Smooth muscle cell (in vitro differentiated cells): ENCODE data around the gene ANTKMT. TPM values are rescaled to one million over a fixed set of nuclear protein-coding genes. Genes with fewer than 3 reads are reported as not detected.

Experiments
- DNase-seq: peaks from one replicate; lab custom pipeline; 2025; ENCODE audit not compliant: unreplicated experiment; lab: John Stamatoyannopoulos, UW
- H2AFZ ChIP-seq: fragments of 200-600 bp; sonication (generic); 2 replicates; pipeline ENCODE4 v1.6.0; 2016; ENCODE audit warnings: antibody characterized with exemption, low read depth, mild to moderate bottlenecking
- H3F3A ChIP-seq: fragments of 200-600 bp; sonication (generic); 2 replicates; pipeline ENCODE4 v1.6.0; 2017; ENCODE audit warnings: antibody characterized with exemption, low read depth
- H3K27ac ChIP-seq: fragments of 200-600 bp; sonication (generic); 2 replicates; pipeline ENCODE4 v1.5.1; 2016; ENCODE audit warnings: low read depth, mild to moderate bottlenecking
- H3K27me3 ChIP-seq: fragments of 200-600 bp; sonication (generic); 2 replicates; pipeline ENCODE4 v1.6.1; 2016; ENCODE audit warnings: low read depth, mild to moderate bottlenecking
- H3K36me3 ChIP-seq: fragments of 200-600 bp; sonication (generic); 2 replicates; pipeline ENCODE4 v1.5.1; 2016; ENCODE audit warnings: low read depth
- H3K4me1 ChIP-seq: fragments of 200-600 bp; sonication (generic); 2 replicates; pipeline ENCODE4 v1.5.1; 2016; ENCODE audit warnings: low read depth
- H3K4me2 ChIP-seq: fragments of 200-600 bp; sonication (generic); 2 replicates; pipeline ENCODE4 v1.6.0; 2016; ENCODE audit warnings: mild to moderate bottlenecking
- H3K4me3 ChIP-seq: fragments of 200-600 bp; sonication (generic); 2 replicates; pipeline ENCODE4 v1.5.1; 2016; ENCODE audit warnings: mild to moderate bottlenecking
- H3K79me2 ChIP-seq: fragments of 200-600 bp; sonication (generic); 2 replicates; pipeline ENCODE4 v1.6.0; 2016; ENCODE audit warnings: low read depth, mild to moderate bottlenecking
- H3K9ac ChIP-seq: fragments of 200-600 bp; sonication (generic); 2 replicates; pipeline ENCODE4 v1.6.0; 2016; ENCODE audit warnings: low read depth
- H3K9me3 ChIP-seq: fragments of 200-600 bp; sonication (generic); replicated peaks from 2 replicates; pipeline ENCODE4 v1.5.1; 2016; ENCODE audit warnings: low read depth
- H4K20me1 ChIP-seq: fragments of 200-600 bp; sonication (generic); 2 replicates; pipeline ENCODE4 v1.6.0; 2016; ENCODE audit warnings: low read depth
- WGBS: methylation state at CpG from one replicate; pipeline ENCODE4 v1.1.7; 2016; ENCODE audit warnings: low lambda C conversion rate; 5-methylcytosine and 5-hydroxymethylcytosine counted together
- polyA plus RNA-seq: library from polyadenylated mRNA; unstranded; fragments of >200 nt; fragmentation: Nextera tagmentation; extraction: Ambion mirVana; gene quantifications from 2 replicates; pipeline ENCODE4 v1.2.1, GENCODE V29; 2016
- total RNA-seq: library from RNA; depleted of rRNA; stranded (reverse); fragments of >200 nt; gene quantifications from 2 replicates; pipeline ENCODE4 v1.2.3, GENCODE V29; 2014
- TF ChIP-seq, protein P1 (sequence below): fragments of 200-600 bp; sonication (generic); IDR thresholded peaks from 2 replicates; pipeline ENCODE4 v1.5.1; 2017; ENCODE audit warnings: borderline replicate concordance, mild to moderate bottlenecking, antibody characterized with exemption; ENCODE audit not compliant: insufficient read depth, poor library complexity, severe bottlenecking

ANTKMT gene
- total and polyA plus RNA-seq, 2 experiments from 2014 or later: 15.6 to 39.8 TPM

DNA sequence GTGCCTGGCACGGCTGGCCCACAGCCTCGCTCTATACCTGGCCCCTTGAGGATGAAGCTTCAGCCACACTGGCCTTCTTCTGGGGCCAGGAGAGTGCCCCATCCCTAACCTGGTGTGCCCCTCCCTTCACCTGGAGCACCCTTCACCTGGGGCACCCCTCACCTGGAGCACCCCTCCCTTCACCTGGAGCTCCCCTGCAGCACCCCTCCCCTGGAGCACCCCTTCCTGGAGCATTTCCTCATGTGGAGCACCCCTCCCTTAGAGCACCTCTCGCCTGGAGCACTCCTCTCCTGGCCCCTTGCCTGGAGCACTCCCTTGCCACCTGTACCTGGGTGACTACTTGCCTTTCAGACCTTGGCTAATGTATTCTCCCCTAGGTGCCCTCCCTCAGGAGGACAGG, 12.9 kb upstream of the ANTKMT start:
- 61% methylated on average over 3 of the region's 3 CpGs for WGBS
- no peaks in the 10 kb centered on the region for H3K36me3 ChIP-seq
- H3K9ac ChIP-seq: no peak overlapping the region
- H3F3A ChIP-seq: no peaks in the 10 kb centered on the region
- no peak overlapping the region for H3K4me3 ChIP-seq
- peaks cover 4% of the 10 kb centered on the region for H3K4me1 ChIP-seq
- no peak overlapping the region for H2AFZ ChIP-seq
- TF ChIP-seq, protein P1, sequence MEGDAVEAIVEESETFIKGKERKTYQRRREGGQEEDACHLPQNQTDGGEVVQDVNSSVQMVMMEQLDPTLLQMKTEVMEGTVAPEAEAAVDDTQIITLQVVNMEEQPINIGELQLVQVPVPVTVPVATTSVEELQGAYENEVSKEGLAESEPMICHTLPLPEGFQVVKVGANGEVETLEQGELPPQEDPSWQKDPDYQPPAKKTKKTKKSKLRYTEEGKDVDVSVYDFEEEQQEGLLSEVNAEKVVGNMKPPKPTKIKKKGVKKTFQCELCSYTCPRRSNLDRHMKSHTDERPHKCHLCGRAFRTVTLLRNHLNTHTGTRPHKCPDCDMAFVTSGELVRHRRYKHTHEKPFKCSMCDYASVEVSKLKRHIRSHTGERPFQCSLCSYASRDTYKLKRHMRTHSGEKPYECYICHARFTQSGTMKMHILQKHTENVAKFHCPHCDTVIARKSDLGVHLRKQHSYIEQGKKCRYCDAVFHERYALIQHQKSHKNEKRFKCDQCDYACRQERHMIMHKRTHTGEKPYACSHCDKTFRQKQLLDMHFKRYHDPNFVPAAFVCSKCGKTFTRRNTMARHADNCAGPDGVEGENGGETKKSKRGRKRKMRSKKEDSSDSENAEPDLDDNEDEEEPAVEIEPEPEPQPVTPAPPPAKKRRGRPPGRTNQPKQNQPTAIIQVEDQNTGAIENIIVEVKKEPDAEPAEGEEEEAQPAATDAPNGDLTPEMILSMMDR: no peak
- no peak overlapping the region for H3K4me2 ChIP-seq
- H3K27ac ChIP-seq: no peak overlapping the region
- H3K79me2 ChIP-seq: no peaks in the 10 kb centered on the region
- no peaks in the 10 kb centered on the region for H3K9me3 ChIP-seq
- no peaks in the 10 kb centered on the region for H4K20me1 ChIP-seq
- H3K27me3 ChIP-seq: peaks cover 59% of the 10 kb centered on the region
- no peak for DNase-seq

DNA sequence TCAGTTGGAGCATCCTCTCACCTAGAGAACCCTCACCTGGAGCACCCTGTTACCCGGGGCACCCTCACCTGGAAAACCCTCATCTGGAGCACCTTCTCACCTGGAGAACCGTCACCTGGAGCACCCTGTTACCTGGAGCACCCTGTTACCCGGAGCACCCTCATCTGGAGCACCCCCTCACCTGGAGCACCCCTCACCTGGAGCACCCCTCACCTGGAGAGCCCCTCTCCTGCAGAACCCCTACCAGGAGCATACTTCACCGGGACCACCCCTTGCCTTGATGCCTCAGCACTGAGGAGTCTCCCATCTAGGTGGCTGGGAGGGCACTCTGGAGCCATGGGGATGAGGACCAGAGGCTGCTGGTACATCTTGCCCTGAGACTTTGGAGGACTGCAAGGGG, 12.0 kb upstream of the ANTKMT start:
- no peak overlapping the region for H3K4me2 ChIP-seq
- no peaks in the 10 kb centered on the region for H3K36me3 ChIP-seq
- H4K20me1 ChIP-seq: no peaks in the 10 kb centered on the region
- no peaks in the 10 kb centered on the region for H3F3A ChIP-seq
- H2AFZ ChIP-seq: no peak overlapping the region
- H3K27ac ChIP-seq: no peak overlapping the region
- DNase-seq: no peak
- H3K9ac ChIP-seq: no peak overlapping the region
- TF ChIP-seq, protein P1: no peak
- peaks cover 4% of the 10 kb centered on the region for H3K4me1 ChIP-seq
- H3K9me3 ChIP-seq: no peaks in the 10 kb centered on the region
- no peaks in the 10 kb centered on the region for H3K79me2 ChIP-seq
- no peak overlapping the region for H3K4me3 ChIP-seq
- peaks cover 49% of the 10 kb centered on the region for H3K27me3 ChIP-seq
- WGBS: 59% methylated on average over 4 of the region's 4 CpGs

DNA sequence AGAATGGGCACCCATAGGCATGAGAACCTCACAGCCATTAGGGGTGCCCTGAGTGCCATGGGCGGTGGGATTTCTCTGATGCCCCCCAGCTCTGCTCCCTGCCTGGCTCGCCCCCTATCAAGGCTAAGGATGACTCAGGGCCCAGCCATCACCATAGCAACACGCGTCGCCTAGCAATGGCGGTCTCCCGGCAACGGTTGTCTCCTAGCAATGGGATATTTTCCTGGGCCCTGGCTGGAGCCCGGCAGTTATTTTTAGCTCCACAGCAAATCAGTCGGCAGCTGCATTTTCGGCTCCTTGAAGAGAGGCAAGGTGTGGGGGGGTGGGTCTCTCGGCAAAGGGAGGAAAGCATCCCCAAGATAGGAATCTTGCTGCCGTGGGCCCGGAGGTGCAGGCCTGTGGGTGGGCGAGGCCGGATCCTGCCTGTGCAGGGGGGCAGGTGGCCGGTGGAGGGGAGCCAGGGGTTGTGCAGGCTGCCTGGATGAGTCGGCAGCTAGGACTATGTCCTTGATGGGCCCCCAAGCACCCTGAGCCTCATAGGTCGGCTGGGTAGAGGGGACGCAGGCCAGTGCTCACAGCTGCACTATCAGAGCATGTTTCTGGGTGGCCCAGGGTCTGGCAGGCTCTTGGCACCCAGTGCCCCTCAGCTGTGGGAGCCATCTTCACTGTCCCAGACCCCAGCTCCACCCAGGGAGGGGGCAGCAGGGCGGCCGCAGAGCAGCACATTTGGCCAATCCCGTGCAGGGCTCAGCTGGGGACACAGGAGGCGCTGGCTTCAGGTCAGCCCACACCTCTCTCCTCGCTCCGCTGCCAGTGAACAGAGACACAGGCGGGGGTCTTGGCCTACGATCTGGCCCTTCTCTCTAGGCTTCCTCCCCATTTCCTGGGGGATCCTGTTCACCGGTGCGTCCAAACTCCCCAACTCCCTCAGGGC, 11.1 kb upstream of the ANTKMT start:
- H3K27me3 ChIP-seq: peaks cover 41% of the 10 kb centered on the region
- no peak overlapping the region for H3K27ac ChIP-seq
- WGBS: 60% methylated on average over 29 of the region's 30 CpGs
- no peak overlapping the region for H3K4me3 ChIP-seq
- no peak overlapping the region for H3K9ac ChIP-seq
- no peak overlapping the region for H2AFZ ChIP-seq
- TF ChIP-seq, protein P1: no peak
- peak; percentile 16 for DNase-seq
- H4K20me1 ChIP-seq: no peaks in the 10 kb centered on the region
- no peaks in the 10 kb centered on the region for H3K36me3 ChIP-seq
- no peaks in the 10 kb centered on the region for H3F3A ChIP-seq
- H3K79me2 ChIP-seq: no peaks in the 10 kb centered on the region
- no peaks in the 10 kb centered on the region for H3K9me3 ChIP-seq
- peaks cover 8% of the 10 kb centered on the region for H3K4me1 ChIP-seq
- H3K4me2 ChIP-seq: no peak overlapping the region
